HEK293 (cell line): ENCODE measurements around the gene MAP1B.

Experiments used
- IKZF3 ChIP-seq: fragments of 450-650 bp; IDR thresholded peaks from 2 replicates; pipeline ENCODE4 v1.5.0; 2018; ENCODE audit warnings: missing biosample characterization, mild to moderate bottlenecking, missing genetic modification characterization, moderate library complexity
- KLF16 ChIP-seq: fragments of 450-650 bp; formaldehyde crosslinking; IDR thresholded peaks from 2 replicates; pipeline ENCODE4 v1.5.1; 2017; ENCODE audit warnings: missing biosample characterization, missing genetic modification characterization
- MYNN ChIP-seq: fragments of 450-650 bp; formaldehyde crosslinking; IDR thresholded peaks from 2 replicates; pipeline ENCODE4 v1.5.1; 2016; ENCODE audit warnings: missing biosample characterization, missing genetic modification characterization, borderline replicate concordance
- SALL2 ChIP-seq: fragments of 450-650 bp; formaldehyde crosslinking; IDR thresholded peaks from 2 replicates; pipeline ENCODE4 v1.5.0; 2017; ENCODE audit warnings: missing biosample characterization, mild to moderate bottlenecking, missing genetic modification characterization, borderline replicate concordance
- ZNF121 ChIP-seq: fragments of 450-650 bp; formaldehyde crosslinking; IDR thresholded peaks from 2 replicates; pipeline ENCODE4 v1.5.1; 2016; ENCODE audit warnings: missing biosample characterization, missing genetic modification characterization
- ZNF138 ChIP-seq: fragments of 450-650 bp; formaldehyde crosslinking; IDR thresholded peaks from 2 replicates; pipeline ENCODE4 v1.5.1; 2016; ENCODE audit warnings: missing biosample characterization, missing genetic modification characterization, borderline replicate concordance
- ZNF274 ChIP-seq, 2 experiments: fragments of 200-500 bp in 1 of 2; fragments of 450-650 bp in 1 of 2; sonication (Bioruptor generic) in 1 of 2; formaldehyde crosslinking in 1 of 2; IDR thresholded peaks; 2 replicates each; pipeline versions ENCODE4 v1.5.1 to v1.6.1; 2014 to 2016; ENCODE audit warnings: borderline replicate concordance in 1 of 2, inconsistent platforms in 1 of 2, low read length in 1 of 2, missing biosample characterization in 1 of 2, missing genetic modification characterization in 1 of 2
- ZNF530 ChIP-seq: fragments of 450-650 bp; formaldehyde crosslinking; IDR thresholded peaks from 2 replicates; pipeline ENCODE4 v1.5.1; 2016; ENCODE audit warnings: low read depth, missing biosample characterization, missing genetic modification characterization
- ZNF544 ChIP-seq: fragments of 450-650 bp; formaldehyde crosslinking; IDR thresholded peaks from 2 replicates; pipeline ENCODE4 v1.5.0; 2017; ENCODE audit warnings: missing biosample characterization, missing genetic modification characterization
- ZNF558 ChIP-seq: fragments of 450-650 bp; formaldehyde crosslinking; IDR thresholded peaks from 2 replicates; pipeline ENCODE4 v1.5.1; 2016; ENCODE audit warnings: missing biosample characterization, missing genetic modification characterization
- TF ChIP-seq, protein P1 (sequence below): fragments of 450-650 bp; formaldehyde crosslinking; IDR thresholded peaks from 2 replicates; pipeline ENCODE4 v1.5.1; 2016; ENCODE audit warnings: missing biosample characterization, missing genetic modification characterization
- TF ChIP-seq, protein P2 (sequence below): fragments of 450-650 bp; formaldehyde crosslinking; IDR thresholded peaks from 2 replicates; pipeline ENCODE4 v1.5.1; 2016; ENCODE audit warnings: missing biosample characterization, missing genetic modification characterization
- TF ChIP-seq, protein P3 (sequence below): fragments of 450-650 bp; formaldehyde crosslinking; optimal IDR thresholded peaks from 2 replicates; pipeline ENCODE3; 2016; ENCODE audit warnings: missing biosample characterization, mild to moderate bottlenecking, missing genetic modification characterization

DNA sequence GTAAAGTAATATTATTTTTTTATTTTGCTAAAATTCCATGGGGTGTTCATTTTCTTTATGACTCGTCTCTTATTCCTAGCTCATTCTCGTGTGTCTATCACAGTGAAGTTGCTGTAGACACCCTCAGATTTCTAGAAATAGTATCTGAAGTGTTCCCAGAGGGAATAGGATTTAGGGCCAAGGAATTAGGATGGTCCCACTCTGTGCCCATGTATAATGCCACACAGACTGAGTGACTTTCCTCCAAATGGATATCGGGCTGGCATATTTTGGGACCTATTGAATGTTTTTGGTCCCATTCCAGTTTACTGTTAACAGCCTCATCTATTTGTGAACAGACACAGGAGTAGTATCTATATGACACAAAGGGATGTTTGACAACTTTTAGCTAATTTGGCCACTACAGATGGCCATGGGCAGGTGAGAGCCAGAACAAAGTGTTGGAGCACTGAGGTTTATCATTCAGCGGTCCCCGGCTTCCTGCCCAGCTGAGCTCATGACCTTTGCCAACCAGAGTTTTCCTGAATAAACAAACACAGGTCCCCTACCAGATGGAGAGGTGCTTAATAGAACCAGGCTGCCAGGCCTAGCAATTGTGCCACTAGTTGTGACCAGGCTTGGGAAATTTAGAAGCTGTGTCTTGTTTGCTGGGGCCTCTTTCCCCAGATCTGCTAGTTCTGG is 46.9 kb downstream of the MAP1B start:
- TF ChIP-seq ZNF558 (tag by site-specific recombination) (no peak), ZNF121 (tag by site-specific recombination) (no peak), KLF16 (tag by site-specific recombination) (no peak), ZNF138 (tag by site-specific recombination) (no peak), SALL2 (tag by site-specific recombination) (no peak), ZNF274 (IDR thresholded peaks at IDR 0.05; ENCODE audit: low read length) (no peak), ZNF274 (tag by site-specific recombination; IDR thresholded peaks at IDR 0.05; ENCODE audit: borderline replicate concordance) (no peak), IKZF3 (tag by site-specific recombination) (no peak), MYNN (tag by site-specific recombination) (no peak), ZNF530 (tag by site-specific recombination) (no peak), ZNF544 (tag by site-specific recombination) (no peak)
- TF ChIP-seq, protein P1, sequence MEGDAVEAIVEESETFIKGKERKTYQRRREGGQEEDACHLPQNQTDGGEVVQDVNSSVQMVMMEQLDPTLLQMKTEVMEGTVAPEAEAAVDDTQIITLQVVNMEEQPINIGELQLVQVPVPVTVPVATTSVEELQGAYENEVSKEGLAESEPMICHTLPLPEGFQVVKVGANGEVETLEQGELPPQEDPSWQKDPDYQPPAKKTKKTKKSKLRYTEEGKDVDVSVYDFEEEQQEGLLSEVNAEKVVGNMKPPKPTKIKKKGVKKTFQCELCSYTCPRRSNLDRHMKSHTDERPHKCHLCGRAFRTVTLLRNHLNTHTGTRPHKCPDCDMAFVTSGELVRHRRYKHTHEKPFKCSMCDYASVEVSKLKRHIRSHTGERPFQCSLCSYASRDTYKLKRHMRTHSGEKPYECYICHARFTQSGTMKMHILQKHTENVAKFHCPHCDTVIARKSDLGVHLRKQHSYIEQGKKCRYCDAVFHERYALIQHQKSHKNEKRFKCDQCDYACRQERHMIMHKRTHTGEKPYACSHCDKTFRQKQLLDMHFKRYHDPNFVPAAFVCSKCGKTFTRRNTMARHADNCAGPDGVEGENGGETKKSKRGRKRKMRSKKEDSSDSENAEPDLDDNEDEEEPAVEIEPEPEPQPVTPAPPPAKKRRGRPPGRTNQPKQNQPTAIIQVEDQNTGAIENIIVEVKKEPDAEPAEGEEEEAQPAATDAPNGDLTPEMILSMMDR (tag by site-specific recombination), result no peak
- TF ChIP-seq, protein P2, sequence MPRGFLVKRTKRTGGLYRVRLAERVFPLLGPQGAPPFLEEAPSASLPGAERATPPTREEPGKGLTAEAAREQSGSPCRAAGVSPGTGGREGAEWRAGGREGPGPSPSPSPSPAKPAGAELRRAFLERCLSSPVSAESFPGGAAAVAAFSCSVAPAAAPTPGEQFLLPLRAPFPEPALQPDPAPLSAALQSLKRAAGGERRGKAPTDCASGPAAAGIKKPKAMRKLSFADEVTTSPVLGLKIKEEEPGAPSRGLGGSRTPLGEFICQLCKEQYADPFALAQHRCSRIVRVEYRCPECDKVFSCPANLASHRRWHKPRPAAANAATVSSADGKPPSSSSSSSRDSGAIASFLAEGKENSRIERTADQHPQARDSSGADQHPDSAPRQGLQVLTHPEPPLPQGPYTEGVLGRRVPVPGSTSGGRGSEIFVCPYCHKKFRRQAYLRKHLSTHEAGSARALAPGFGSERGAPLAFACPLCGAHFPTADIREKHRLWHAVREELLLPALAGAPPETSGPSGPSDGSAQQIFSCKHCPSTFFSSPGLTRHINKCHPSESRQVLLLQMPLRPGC (tag by site-specific recombination), result no peak
- TF ChIP-seq, protein P3, sequence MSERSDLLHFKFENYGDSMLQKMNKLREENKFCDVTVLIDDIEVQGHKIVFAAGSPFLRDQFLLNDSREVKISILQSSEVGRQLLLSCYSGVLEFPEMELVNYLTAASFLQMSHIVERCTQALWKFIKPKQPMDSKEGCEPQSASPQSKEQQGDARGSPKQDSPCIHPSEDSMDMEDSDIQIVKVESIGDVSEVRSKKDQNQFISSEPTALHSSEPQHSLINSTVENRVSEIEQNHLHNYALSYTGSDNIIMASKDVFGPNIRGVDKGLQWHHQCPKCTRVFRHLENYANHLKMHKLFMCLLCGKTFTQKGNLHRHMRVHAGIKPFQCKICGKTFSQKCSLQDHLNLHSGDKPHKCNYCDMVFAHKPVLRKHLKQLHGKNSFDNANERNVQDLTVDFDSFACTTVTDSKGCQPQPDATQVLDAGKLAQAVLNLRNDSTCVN (tag by site-specific recombination), result no peak
